ENCODE data around the gene SMURF2.
"Not testable (repeated sequence)": the region's sequence is repeated elsewhere in the genome, so short reads cannot be mapped to it uniquely, and the experiment has no call there.

The SMURF2 gene

DNA sequence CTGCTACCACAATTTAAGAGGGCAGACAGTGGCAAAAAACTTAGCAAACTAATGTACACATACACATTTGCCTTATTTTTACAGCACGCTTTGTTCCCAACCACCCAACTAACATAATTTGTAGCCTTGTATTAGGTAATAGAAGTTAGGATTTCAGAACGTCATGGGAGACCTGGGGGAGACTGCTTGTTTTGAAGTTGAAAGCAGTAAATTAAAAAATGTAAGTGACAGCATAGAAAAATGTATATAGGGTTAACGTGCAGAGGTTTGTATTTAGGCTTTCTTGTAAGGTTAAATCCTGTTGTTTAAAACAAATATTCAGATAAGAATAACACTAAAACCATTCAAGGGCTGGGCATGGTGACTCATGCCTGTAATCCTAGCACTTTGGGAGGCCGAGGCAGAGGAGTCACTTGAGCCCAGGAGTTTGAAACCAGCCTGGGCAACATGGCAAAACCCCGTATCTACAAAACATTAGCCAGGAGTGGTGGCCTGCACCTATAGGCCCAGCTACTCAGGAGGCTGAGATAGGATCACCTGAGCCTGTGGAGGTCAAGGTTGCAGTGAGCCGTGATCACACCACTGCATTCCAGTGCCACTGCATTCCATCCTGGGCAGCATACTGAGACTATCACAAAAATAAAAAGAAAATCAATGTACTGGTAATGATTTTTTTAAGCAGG, 2.3 kb upstream of the SMURF2 start:
- DNase-seq: not testable (repeated sequence)

DNA sequence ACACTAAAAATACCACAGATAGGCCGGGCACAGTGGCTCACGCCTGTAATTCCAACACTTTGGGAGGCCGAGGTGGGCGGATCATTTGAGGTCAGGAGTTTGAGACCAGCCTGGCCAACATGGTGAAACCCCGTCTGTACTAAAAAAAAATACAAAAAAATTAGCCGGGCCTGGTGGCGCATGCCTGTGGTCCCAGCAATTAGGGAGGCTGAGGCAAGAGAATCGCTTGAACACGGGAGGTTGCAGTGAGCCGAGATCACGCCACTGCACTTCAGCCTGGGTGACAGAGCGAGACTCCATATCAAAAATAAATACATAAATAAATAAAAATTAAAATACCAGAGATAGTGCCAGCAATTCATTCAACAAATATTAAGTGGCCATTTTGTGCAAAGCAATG, 1.7 kb upstream of the SMURF2 start:
- not testable (repeated sequence) for DNase-seq

DNA sequence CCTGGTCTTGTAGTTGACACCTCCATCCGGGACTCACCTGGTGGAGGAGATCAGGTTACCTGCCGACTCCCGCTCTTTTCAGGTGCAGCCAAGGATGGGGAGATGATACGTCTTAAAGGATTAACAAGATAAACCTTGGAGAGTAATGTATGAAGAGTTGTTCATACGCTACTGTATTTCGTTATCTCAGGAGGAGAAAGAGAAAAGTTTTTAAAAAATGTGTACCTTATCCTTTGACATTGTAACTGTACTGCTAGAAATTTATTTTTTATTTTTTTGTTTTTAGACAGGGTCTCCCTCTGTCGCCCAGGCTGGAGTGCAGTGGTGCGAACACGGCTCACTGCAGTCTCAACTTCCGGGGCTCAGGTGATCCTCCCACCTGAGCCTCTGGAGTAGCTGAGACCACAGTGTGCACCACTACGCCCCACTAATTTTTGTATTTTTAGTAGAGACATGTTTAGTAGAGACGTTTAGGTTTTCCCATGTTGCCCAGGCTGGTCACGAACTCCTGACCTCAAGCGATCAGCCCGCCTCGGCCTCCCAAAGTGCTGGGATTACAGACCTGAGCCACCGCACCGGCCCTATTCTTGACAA, 764 bp upstream of the SMURF2 start:
- DNase-seq: peak; percentile 37 to 78

DNA sequence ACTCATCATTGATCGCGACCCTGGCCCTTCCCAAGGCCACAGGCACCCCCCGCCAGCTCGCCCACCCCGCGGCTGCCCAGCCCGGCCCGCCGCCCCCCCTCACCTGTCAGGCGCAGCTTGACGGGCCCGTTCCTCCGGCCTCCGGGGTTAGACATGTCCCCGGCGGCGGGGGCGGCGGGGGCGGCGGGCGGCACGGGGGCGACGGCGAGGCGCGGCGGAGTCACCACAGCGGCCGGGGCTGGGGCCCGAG, 456 bp downstream of the SMURF2 start:
- DNase-seq: no peak

DNA sequence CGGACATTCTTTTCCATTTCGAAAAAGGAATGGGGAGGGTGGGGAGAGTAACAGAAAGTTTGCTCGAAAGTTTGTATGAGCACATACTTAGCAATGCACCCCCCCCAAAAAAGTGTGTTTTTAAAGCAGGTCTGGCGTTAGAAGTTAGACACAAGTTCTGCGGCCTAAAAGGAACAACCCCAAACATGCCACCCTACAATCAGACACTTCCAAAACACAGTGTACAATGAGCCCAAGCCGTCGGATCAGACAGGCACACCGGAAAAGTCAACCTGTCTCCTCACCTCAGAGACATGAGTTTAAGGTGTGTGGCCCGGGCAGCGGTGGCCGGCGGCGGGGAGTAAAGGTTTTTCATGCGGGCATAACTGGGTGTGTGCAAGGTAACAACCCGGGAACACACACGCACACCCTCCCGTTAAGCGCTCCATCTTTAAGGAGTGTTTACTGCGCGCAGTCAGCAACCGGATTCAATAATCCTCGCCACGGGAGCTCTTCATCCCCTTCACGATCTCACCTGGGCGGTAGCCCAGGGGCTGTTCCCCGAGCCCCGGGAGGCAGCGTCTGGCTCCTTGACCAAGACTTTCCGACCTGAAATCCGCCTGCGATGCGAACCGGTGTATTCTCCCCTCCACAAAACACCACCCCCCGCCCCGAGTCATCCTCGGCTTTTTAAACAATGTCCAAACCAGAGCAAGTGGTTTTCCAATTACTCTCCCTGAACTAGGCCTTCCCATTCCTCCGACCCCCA, 955 bp downstream of the SMURF2 start:
- DNase-seq: peak in 1 of 2 experiments; percentile 45

DNA sequence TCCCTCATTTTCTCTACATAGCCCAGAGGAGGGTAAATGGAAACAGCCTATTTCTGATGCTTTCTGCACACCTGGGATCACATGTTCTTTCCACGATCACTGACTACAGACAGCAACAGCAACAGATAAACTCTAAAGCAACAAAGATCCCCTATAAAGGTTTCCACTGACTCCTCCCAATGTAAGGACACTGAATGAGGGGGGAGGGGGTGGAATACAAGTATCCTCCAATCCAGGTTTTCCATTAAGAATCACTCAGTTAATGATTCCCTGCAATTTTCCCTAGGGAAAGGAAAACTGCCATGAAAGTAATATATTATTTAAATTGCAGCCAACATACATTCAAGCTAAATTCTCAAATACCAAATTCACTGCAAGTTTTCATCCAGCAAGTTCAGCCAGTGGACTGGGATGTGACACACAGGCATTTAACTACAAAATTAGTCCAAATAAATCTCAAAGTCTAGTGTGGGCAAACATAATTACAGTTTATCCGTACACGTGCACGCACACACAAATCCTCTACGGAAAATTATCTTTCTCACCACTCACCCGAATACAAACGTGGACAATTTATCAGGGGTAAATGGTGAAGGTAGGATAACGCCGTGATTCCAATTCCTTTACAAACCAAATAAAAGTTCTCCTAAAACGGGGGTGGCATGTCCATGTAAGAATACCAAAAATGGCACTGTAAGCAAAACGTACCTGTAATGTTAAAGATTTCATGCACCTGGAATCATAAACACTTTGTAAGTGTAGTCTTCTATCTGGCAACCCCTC, 1.7 kb downstream of the SMURF2 start:
- peak in 1 of 2 experiments; percentile 10 for DNase-seq

DNA sequence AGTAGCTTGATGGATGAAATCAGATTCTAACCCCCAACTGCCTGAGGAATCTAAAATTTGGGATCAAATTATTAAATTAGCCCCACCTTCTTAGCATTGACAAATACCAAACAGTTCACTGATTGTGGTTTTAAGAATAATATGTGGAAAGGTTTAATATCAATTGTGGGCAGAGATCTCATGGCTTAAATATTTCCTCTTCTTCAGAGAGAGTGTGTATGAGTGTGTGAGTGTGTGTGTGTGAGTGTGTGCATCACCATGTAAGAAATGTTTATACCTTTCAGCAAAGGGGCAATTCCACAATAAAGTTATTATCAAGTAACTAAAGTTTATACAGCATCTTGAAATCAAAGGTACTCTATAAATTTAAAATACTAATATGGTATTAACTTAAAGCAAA, 3.2 kb downstream of the SMURF2 start:
- no peak for DNase-seq

DNA sequence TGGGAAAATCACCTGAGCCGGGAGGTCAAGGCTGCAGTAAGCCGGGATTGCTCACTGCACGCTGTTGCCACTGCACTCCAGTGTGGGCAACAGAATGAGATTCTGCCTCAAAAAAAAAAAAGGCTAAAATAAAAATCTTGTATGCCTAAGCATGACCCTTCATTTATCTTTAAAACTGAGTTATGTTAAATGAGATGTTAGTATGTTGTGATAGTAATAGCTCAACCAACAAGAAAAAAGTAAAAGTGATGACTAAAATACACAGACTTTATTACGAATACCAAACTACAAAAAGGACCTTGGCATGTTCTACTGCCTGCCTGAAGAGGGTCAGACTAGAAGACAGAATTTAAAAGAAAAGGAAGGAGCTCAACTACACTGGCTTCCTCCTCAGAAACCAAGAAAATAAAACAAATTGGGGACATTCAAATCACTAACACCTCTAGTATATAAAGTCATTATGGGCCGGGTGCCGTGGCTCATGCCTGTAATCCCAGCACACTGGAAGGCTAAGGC, 4.4 kb downstream of the SMURF2 start:
- no peak for DNase-seq

DNA sequence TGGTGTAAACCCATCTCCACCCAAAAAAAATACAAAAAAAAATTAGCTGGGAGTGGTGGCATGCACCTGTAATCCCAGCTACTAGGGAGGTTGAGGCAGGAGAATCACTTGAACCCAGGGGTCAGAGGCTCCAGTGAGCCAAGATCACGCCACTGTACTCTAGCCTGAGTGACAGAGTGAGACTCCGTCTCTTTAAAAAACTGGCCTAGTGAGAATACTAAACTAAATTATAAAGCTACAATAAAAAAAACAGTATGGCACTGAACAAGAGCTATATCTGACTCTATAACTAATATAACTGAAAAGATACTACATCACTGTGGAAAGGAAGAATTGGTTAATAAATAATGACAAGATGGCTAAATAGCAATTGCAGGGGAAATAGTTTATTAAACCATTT, 6.4 kb downstream of the SMURF2 start:
- DNase-seq: no peak

DNA sequence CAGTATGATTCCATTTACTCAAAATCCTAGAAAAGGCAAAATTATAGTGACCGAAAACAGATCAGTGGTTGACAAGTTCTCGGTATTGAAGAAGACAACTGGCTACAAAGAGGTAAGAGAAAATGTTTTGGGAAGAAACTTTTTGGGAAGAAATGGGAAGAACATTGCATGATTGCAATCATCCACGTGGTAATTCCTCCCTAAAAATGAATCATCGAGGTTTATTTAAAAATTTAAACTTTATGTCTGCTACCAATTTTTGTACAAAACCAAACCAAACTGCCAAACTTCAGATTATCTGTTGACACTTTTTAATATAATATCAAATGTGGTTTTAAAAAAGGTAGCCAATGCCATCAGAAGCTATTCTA, 8.1 kb downstream of the SMURF2 start:
- no peak for DNase-seq

DNA sequence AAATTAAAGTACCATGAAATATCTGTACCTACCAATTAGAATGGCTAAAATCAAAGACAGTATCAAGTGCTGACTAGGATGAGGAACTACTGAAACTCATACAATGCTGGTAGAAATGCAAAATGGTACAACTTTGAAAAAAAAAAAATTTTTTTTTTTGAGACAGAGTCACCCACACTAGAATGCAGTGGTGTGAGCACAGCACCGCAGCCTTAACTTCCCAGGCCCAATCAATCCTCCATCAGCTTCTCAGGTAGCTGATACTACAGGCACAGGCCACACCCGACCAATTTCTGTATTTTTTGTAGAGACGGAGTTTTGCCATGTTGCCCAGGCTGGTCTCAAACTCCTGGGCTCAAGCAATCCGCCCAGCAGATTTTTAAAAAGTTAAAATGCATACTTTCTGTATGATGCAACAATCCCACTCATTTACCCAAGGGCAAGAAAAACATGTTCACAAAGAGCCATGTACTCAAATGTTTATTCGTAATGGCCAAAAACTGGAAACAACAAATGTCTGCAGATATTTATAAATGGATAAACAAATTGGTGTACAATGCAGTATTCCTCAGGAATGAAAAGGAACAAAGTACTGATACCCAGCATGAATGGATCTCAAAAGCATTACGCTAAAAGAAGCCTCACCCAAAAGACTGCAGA, 8.7 kb downstream of the SMURF2 start:
- no peak for DNase-seq

DNA sequence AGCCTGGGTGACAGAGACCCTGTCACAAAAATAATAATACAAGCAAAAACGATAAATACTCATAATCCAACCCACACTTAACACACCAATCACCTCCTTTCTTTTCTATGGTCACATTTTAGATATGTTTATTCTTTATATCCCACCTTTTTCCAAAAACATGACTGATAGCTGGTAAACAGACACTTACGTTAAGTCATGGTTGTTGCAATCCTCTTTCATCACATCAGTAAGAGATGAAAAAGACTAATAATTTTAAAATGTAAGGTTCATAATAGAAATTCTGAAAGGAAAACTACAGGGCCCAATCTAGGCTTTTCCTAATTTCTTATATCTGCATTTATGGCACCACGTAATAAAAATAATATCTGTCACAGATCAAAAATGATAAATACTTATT, 10.2 kb downstream of the SMURF2 start:
- DNase-seq: no peak

DNA sequence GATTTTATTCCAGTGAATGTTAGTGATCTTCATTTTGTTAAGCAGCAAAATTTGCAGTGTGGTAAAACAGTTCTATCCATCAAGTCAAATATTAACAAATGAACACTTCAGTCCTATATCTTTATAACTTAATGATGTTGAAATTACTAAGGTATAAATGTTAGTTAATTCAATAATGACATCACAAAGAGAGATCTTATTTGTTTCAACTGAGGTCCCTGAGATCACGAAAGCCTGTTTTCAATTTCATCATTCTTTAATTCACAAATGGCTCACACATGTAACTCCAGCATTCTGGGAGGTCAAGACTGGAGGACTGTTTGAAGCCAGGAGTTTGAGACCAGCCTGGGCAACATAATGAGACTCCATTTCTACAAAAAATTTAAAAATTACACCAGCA, 13.9 kb downstream of the SMURF2 start:
- no peak for DNase-seq

DNA sequence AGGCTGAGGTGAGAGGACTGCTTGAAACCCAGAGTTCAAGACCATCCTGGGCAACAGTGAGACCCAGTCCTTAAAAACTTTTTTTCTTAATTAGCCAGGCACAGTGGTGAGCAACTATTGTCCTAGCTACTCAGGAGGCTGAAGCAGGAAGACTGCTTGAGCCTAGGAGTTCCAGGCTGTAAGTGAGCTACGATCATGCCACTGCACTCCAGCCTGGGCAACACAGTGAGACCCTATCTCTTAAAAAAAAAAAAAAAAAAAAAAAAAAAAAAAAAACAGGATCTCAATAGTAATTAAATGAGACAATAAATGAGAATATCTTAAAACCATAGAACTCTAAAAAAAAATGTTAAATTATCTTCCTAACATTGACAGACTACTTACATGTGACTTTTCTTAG, 14.3 kb downstream of the SMURF2 start:
- DNase-seq: no peak

DNA sequence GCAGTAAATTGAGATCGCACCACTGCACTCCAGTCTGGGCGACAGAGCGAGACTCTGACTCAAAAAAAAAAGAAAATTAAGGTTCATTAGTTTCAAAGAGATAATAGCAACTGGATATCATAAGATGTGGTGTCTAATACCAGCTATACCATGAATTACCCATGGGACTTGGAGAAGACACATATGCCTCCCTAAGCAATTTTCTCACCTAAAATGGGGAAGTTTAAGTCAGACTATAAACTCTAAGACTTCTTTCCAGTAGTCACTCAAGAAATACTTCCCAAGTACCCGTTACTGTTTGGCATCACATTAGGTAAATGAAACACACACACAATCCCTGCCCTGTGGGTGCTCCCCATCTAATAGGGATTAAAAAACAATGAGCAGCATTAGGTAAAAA, 22.6 kb downstream of the SMURF2 start:
- DNase-seq: no peak

DNA sequence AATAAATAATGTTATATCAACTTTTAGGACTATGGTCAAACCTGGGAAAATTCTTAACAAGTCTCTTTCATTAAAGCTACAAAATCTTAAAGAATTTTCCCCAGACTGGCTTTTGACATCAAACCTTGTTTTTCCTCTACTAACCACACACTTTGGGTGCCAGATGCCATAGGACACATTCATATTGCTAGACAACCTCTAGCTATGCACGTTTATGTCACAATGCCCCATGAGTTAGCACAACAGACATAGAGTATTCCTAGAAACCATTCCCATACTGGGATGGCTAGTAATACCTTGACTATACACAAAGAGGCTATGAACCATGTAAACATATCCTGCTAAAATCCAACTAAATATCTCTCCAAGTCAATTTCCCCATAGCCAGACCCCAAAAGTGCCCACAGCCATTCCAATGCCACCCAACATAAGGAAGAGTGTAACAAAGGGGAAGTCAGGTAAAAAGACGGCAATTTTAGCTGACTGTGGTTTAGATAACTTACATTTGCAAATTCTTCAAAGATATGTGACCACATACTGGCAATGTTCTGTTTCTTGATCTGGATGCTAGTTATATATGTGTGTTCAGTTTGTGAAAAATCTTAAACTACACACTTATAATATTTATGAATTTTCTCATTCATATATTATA, 23.4 kb downstream of the SMURF2 start:
- DNase-seq: no peak

DNA sequence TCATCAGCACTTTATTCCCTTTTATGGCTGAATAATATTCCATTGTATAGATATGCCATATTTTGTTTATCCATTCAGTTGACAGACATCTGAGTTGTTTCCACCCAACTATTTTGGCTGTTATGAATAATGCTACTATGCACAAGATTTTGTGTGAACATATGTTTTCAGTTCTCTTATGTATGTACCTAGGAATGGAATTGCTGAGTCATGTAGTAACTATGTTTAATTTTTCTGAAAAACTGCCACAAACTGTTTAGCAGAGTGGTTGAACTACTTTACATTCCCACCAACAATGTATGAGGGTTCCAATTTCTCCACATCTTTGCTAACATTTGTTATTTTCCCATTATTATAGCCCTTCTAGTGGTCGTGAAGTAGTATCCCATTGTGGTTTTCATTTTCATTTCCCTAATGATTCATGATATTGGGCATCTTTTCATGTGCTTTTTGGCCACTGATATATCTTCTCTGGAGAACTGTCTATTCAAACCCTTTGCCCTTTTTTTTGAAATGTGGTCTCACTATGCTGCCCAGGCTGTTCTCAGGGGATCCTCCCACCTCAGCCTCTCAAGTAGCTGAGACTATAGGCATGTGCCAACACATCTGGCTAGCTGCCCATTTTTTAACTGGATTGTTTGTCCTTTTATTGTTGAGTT, 26.3 kb downstream of the SMURF2 start:
- no peak for DNase-seq

DNA sequence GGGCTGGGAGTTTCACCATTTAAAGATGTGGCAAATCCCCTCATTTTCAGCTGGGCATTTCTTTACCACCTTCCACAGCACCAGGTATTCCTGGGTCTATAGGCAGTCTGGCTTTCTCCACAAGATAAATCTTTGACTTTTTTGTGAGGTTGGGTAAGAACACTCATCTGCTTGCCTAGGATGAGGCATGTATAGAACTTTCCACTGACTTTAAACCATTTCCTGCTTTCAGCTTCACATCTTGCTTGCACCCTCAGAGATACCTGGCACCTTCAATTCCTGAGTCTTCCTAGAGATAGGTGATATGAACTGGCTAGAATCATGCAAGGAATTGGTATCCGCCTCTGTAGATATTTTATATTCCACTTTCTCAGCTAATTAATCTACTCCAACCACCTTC, 27.9 kb downstream of the SMURF2 start:
- DNase-seq: no peak

DNA sequence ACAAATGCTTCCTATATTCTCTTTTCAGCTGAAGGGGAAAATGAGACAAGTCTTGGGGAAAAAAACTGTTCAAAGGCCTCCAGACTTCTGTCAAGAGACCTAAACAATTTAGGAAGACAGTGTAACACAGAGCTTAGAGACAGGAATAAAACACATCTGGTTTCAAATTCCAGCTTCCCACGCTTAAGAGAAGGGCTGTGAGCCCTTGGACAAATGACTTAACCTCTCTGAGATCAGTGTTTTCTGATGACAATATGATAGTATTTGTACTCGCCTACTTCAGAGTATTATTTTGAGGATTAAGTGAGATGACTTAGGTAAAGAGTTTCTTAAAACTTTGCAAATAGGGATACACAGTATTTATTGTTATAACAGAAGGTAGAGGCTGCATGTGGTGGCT, 29.5 kb downstream of the SMURF2 start:
- no peak for DNase-seq

DNA sequence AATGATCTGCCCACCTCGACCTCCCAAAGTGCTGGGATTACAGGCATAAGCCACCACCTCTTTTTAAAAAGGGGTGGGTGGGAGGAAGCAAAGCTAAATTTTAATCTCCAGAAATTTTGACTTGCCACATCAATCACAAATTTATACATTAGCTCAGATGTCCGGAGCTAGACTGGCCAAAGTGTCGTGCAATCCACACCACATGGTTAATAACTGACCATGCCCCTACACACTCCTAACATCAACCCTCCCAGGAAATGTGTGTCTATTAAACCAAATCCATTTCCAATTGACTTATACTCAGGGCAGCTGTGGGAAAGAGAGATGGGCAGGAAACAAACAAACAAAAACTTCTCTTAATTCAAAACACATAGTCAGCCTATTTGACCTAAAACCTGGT, 29.9 kb downstream of the SMURF2 start:
- no peak for DNase-seq

DNA sequence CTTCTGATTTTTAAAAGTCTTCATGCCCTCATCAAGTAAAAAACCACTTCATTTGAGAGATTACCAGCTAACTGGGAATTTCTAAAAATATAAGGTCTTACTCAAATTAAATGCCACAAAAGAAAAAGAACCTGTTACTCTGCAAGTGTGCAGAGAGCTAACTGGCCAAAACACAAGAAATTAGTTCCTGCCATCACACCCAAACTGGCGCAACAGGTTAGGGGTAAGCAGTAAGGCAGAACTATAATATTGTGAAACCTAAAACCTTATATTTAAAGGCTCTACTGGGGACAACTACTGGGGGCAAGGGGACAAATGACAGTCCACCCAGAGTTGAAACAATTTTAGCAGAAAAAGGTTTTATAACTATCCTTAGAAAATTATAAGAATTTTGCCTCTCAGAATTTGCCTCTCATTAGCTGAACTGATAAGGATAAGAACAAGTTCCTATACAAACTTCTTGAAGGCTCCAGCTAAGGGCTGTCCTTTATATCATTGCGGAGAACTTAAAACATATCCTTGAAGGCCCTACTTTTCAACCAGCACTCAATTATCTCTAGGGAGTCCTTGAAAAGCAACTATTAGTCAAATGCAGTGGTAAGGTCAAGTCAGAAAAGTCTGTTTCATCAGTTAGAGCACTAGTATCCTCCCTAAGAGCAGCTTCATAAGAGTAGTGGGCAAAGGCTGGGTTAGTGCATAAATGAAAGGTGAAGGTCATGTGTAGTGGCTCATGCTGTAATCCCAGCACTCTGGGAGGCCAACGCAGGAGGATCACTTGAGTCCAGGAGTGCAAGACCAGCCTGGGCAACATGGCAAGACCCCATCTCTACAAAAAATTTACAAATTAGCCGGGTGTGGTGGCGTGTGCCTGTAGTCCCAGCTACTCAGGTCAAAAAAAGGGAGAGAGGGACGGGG, 31.5 kb downstream of the SMURF2 start:
- no peak for DNase-seq

Data from NCI-H2081 (cell line).